Measurements from ENCODE around the gene REEP3.

DNA sequence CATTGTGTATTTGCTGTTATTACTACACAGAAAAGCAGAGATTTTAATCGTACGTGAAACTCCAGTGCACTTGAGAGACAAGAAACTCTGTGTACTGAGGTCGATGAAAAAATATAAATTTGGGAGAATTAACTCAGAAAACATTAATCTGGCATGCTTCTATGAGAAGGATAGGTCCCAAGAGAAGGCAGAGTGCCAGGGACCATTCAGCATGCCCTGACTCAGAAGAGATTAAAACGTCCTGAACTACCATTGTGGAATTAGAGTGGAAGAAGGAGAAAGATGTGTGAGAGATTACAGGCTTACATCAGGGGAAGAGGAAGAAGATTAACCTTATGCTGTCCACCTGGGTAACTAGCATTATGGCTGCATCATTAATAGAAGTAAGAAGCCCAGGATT lies 72.4 kb downstream of the REEP3 start:
- TF ChIP-seq, protein P1, sequence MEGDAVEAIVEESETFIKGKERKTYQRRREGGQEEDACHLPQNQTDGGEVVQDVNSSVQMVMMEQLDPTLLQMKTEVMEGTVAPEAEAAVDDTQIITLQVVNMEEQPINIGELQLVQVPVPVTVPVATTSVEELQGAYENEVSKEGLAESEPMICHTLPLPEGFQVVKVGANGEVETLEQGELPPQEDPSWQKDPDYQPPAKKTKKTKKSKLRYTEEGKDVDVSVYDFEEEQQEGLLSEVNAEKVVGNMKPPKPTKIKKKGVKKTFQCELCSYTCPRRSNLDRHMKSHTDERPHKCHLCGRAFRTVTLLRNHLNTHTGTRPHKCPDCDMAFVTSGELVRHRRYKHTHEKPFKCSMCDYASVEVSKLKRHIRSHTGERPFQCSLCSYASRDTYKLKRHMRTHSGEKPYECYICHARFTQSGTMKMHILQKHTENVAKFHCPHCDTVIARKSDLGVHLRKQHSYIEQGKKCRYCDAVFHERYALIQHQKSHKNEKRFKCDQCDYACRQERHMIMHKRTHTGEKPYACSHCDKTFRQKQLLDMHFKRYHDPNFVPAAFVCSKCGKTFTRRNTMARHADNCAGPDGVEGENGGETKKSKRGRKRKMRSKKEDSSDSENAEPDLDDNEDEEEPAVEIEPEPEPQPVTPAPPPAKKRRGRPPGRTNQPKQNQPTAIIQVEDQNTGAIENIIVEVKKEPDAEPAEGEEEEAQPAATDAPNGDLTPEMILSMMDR (IDR thresholded peaks at IDR 0.05), result no peak
- no peak for TF ChIP-seq POLR2A (IDR thresholded peaks at IDR 0.05; ENCODE audit: low read depth)
- no peak for TF ChIP-seq EP300 (IDR thresholded peaks at IDR 0.05)

All from esophagus muscularis mucosa (tissue), 4 donors.